HG02610 (cell line): ENCODE results near the gene GRIN1.

ENCODE experiments used
- ATAC-seq: cut with Tn5 transposase; IDR thresholded peaks from one replicate; pipeline ENCODE4 v1.9.1; 2021; ENCODE audit warnings: mild to moderate bottlenecking, moderate library complexity; ENCODE audit not compliant: unreplicated experiment

Gene GRIN1

GRCh38 chr9:137205126-137206069 is 66.4 kb downstream of the GRIN1 start, which contains the start of the genes NDOR1 and TMEM203:
TSS of gene NDOR1 (plus strand) at chr9:137205700. CDS start at chr9:137205778, 78 bp downstream.
TSS of gene TMEM203 (minus strand) at chr9:137205648. CDS start at chr9:137205414, 234 bp downstream.
- peak; percentile 44 for ATAC-seq

DNA sequence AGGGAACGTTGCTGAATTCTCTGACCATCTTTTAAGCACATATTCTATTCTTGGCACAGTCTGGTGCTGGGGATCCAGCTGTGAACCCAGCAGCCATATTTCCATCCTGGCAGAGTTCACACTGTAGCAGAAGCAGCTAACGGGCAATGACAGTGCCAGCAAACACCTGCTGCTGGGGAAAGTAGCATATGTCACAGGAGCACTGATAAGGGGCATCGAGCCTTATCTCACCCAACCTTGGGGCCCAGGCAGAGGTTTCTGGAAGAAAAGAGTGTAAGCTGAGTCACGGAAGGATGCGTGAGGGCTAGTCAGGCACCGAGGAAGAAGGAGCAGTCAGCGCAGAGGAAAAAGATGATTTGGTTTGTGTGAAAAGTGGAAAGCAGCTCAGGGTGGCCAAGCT is 67.6 kb downstream of the GRIN1 start:
- no peak for ATAC-seq

GRCh38 chr9:137211532-137211931 is 72.6 kb downstream of the GRIN1 start:
- ATAC-seq: no peak

DNA sequence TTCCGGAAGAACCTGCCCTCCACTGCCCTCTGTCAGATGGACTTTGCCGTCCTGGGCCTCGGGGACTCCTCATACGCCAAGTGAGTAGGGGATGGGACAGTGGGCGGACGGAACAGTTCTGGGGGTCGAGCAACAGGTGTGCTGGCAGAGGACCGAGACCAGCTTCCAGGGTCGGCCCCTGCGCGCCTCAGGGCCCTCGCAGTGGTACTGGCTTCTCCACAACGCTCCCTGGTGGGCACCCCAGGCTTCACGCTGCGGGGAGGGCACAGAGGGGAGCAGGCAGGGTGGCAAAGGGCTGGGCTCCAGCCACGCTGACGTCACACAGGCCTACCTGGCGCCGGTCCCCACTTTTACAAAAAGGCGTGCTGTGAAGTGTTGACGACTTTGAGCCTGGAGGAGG is 73.6 kb downstream of the GRIN1 start:
- no peak for ATAC-seq

- ATAC-seq: no peak
Measured at GRCh38 chr9:137213160-137214060, 74.5 kb downstream of the GRIN1 start.

DNA sequence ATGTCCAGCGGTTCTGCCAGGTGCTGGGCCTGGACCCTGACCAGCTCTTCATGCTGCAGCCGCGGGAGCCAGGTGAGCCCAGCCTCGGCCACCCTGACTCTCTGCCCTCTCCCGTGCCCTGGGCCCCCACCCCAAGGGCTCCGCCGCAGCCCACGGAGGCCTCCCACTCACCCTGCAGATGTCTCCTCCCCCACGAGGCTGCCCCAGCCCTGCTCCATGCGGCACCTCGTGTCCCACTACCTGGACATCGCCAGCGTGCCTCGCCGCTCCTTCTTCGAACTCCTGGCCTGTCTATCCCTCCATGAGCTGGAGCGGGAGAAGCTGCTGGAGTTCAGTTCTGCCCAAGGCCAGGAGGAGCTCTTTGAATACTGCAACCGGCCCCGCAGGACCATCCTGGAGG is 75.7 kb downstream of the GRIN1 start:
- ATAC-seq: no peak

DNA sequence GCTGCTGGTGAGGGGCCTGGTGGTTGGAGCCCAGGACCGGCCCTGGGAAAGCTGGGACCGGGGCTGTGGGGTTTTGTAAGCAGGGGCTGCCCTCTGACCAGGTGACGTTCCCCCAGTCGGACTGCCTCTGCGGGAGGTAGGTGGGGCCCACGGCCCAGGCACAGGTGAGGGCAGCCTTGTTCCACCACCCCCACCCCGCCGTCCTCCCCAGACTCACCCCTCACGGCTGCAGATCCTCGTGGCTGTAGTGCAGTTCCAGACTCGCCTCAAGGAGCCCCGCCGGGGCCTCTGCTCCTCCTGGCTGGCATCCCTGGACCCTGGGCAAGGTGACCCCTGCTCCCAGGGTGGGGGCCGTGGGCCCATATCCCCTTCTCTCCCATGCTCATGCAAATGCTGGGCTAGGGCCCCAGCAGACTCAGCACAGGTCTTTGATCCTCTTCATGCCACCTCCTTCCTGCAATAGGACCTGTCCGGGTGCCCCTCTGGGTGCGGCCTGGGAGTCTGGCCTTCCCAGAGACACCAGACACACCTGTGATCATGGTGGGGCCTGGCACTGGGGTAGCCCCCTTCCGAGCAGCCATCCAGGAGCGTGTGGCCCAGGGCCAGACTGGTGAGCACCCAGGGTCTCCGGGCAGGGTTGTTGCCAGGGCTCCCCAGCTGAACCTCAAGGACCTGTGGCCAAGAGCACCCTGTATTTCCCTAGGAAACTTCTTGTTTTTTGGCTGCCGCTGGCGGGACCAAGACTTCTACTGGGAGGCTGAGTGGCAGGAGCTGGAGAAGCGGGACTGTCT is 76.4 kb downstream of the GRIN1 start:
- ATAC-seq: no peak

GRCh38 chr9:137216188-137216965 is 77.4 kb downstream of the GRIN1 start:
- ATAC-seq: no peak

GRCh38 chr9:137217276-137218211 is 78.6 kb downstream of the GRIN1 start:
- no peak for ATAC-seq

GRCh38 chr9:137218212-137218753 is 79.3 kb downstream of the GRIN1 start:
- ATAC-seq: no peak
